HG03575 (cell line): ENCODE data around the gene VWA5B1.
"Not testable (repeated sequence)": the region's sequence is repeated elsewhere in the genome, so short reads cannot be mapped to it uniquely, and the experiment has no call there.

Experiments
- ATAC-seq: cut with Tn5 transposase; IDR thresholded peaks from one replicate; pipeline ENCODE4 v1.9.1; 2021; ENCODE audit not compliant: unreplicated experiment, insufficient number of reproducible peaks, low FRiP score; ENCODE audit errors: extremely low read depth

VWA5B1 gene

DNA sequence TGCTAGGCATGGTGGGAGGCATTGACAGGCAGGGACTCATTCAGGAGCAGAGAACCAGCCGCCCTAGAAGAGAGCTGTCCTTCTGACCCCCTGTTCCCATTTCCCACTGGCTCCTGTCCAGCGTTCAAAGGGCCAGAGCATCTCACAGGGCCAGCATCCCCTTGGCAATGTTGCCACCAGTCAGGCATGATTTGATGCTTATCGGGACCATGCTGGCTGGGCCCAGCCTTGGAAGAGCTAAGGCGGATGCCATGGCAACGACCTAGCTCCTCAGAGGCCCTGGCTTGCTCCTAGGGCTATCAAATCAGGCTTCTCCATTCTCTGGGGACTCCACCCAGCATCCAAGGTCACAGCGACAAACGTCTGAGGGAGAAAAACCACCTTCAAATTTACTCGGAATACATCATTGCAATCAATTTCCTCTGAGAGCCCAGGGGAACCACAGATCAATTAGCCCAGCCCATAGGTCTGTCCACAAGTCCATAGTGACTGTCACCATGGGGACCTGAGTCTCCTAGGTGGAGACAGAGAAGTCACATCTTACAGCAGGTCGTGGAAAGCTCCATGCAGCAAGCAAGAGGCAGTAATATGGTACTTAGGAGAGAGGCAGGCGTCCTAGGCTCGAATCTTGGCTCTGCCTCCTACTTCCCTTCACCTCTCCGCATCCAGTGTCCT is 14.1 kb upstream of the VWA5B1 start:
- no peak for ATAC-seq

DNA sequence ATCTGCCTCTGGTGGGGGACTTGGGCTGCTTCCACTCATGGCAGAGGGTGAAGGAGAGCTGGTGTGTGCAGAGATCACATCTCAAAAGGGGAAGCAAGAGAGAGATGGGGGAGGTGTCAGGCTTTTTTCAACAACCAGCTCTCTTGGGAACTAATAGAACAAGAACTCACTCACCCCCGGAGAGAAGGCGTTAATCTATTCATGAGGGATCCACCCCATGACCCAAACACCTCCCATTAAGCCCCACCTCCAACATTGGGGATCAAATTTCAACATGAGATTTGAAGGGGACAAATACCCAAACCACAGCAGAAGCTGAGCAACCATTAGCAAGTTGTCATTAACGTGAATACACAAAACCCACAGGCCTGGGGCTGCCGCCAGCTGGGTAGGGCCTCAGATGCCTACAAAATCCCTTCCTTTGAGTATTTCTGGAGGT is 12.0 kb upstream of the VWA5B1 start:
- ATAC-seq: no peak

GRCh38 chr1:20279509-20279908 is 11.2 kb upstream of the VWA5B1 start:
- ATAC-seq: no peak

DNA sequence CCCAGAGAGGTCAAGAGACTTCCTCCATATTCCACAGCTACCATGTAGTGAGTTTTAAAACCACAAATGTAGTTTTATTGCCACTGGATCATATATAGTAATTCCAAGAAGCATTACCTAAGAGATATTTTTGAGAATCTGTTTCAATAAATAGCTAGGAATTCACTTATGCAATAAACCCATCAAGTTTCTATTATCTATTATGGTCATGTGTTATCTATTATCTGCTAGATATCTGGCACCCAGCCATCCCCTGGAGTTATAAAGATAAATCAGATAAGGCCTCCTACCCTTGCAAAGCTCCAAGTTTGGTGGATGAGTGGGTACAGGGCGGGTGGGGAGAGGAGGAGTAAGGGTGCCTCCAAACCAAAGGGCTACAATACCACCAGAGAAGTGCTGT is 10.3 kb upstream of the VWA5B1 start:
- no peak for ATAC-seq

GRCh38 chr1:20280906-20281305 is 9.8 kb upstream of the VWA5B1 start:
- ATAC-seq: no peak

DNA sequence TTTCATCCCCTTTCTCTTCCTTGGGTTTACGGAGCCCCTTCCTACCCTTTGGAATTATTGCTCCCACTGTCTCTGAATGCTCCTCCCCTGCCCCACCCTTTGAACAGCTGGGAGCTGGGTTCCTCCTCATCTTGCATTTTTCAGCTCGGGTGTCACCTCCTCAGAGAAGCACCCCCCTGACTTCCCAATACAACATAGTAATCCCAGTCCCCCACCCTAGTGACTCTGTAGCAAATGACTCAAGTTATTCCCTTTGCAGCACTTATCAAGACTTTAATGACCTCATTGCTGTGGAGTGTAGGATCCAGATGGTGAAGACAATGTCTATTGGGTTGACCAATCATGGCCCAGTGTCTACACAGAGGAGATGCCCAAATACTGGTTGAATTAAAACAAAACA is 8.9 kb upstream of the VWA5B1 start:
- ATAC-seq: no peak

- no peak for ATAC-seq
Observed at GRCh38 chr1:20282533-20282932, 8.1 kb upstream of the VWA5B1 start.

DNA sequence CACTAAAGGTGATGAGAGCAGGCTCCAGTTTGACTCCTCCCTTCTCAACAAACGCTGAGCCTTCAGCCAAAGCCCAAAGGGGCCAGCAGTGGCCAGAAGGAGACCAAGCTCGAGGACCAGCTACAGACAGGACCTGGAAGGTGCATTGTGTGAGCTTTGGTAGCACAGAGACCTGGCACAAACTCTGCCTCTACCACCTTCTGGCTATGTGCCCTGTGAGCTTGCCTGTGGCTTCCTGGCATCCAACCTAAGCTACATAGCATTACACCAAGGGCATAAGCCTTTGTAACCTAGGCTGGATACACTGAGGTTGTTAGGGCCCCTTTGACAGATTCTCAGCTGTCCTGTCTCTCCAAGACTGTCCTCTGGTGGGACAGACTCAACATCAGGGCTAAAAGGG is 6.6 kb upstream of the VWA5B1 start:
- ATAC-seq: no peak

GRCh38 chr1:20284625-20285024 is 6.0 kb upstream of the VWA5B1 start:
- ATAC-seq: no peak

DNA sequence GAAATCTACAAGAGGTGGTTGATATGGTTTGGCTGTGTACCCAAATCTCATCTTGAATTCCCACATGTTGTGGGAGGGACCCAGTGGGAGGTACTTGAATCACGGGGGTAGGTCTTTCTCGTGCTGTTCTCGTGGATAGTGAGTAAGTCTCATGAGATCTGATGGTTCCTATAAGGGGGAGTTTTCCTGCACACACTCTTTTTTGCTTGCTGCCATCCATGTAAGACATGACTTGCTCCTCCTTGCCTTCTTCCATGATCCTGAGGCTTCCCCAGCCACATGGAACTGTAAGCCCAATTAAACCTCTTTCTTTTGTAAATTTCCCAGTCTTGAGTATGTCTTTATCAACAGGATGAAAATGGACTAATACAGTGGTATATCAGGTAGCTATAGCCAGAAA is 5.2 kb upstream of the VWA5B1 start:
- ATAC-seq: no peak

- ATAC-seq: not testable (repeated sequence)
Observed at GRCh38 chr1:20287696-20288095, 3.0 kb upstream of the VWA5B1 start.

DNA sequence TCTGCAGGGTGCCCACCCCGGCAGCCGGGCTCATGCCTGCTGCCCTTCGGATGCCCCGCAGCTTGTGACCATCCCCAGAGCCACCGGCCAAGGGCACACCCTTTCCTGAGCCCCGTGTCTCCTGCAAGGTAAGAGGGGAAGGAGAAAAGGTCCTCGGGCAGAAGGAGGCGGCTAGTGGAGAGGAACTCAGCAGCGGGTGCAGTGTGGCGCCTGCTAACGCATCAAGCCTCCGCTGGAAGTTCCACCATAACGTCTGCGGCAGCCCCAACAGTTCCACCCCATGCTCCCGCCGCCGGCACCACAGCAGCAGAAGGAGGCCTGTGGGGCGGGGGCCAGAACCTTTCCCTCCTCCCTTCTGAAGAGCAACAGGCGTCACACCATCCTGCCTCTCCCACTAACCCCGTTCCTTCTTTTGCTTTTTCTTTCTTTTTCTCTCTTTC is 990 bp downstream of the VWA5B1 start:
- ATAC-seq: no peak

- no peak for ATAC-seq
Observed at GRCh38 chr1:20298626-20299025, 8.0 kb downstream of the VWA5B1 start.

DNA sequence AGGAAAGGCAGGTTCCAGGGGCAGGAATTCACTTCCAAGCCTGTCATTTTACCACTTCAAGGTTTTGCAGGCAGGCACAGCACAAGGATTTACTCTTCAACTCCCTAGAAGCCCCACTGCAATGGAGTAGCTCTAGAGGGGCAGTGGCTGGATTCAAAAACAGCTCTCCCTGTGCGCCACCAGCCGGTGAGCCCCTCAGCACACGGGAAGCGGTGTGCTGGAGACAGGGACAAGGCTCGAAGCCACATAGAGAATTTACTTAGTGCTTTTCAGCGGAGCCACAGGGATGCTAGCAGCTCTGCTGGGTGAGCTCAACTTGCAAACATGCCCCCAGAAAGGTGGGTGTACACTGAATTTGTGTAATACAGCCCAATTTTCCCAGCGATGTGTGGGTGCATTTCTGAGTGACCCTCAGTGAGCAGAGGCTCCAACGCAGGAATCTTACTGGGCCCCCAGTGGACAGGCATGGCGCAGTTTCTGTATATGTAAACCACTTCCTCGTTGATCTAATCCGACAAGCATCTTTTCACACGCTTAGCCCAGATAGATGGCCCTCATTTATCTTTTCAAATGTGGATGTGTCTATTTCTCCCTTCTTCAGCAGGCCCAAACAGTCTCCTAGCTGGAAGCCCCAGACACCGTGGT is 10.9 kb downstream of the VWA5B1 start:
- no peak for ATAC-seq

GRCh38 chr1:20302108-20302471 is 11.4 kb downstream of the VWA5B1 start:
- ATAC-seq: no peak

GRCh38 chr1:20307026-20307425 is 16.4 kb downstream of the VWA5B1 start:
- no peak for ATAC-seq

DNA sequence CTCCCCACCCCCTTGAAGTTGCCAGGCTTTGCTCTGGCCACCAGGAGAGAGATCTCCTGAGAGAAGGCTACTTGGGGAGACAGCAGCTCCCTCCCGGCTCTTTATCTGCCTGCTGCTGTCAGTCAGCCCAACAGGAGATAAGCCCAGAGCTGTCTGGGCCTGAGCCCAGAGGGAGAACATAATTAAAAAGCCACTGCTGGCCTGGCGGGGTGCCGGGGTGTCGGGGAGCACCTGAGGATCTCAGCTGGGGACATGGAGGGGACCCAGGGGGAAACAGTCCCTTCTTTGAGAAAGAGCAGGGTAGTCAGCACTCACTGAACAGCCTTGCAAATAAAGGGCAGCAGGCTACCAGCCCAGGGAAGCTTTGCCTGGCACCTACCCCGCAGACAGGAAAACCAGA is 17.9 kb downstream of the VWA5B1 start:
- no peak for ATAC-seq

DNA sequence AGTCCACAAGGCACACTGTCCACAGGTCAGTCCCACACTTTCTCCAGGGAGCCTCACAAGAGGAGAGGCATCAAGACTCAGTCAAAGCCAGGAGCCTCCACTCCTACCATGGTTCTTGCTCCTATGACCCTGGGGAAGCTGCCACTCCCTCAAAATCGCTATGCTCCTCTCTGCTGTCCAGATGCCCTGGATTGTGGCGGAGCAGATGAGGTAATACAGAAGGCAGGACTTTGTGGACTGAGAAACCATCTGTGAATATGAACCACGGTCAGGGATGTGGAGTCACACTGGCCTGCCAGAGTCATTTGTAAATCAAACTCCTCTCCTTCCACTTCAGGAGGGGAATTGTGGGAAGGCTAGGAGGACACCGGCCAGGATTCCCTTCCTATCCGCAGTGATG is 20.6 kb downstream of the VWA5B1 start:
- ATAC-seq: no peak

GRCh38 chr1:20312310-20312709 is 21.6 kb downstream of the VWA5B1 start:
- no peak for ATAC-seq

GRCh38 chr1:20312818-20313217 is 22.1 kb downstream of the VWA5B1 start:
- no peak for ATAC-seq

- no peak for ATAC-seq
Observed at GRCh38 chr1:20317471-20317870, 26.8 kb downstream of the VWA5B1 start.
